ENCODE measurements around the gene DDI2.

GRCh38 chr1:15678578-15678977 lies 61.3 kb downstream of the DDI2 start:
- TF ChIP-seq POLR2A (IDR thresholded peaks at IDR 0.05; ENCODE audit: low read depth, low read length) (no peak), POLR2AphosphoS5 (IDR thresholded peaks at IDR 0.05; ENCODE audit: low read depth, low read length) (no peak), TAF1 (IDR thresholded peaks at IDR 0.05; ENCODE audit: borderline replicate concordance, low read depth, low read length) (no peak)

Measured in GM12892 (cell line).